22Rv1 (cell line): ENCODE measurements around the gene JADE2.

Experiments used
- H3K27ac ChIP-seq: fragments of 450-650 bp; 2 replicates; pipeline ENCODE4 v1.5.1; 2017
- ZFX ChIP-seq: fragments of 450-650 bp; IDR thresholded peaks from 2 replicates; pipeline ENCODE4 v1.6.1; 2017; ENCODE audit warnings: antibody characterized with exemption, borderline replicate concordance
- TF ChIP-seq, protein P1 (sequence below): fragments of 450-650 bp; IDR thresholded peaks from 2 replicates; pipeline ENCODE4 v1.5.1; 2017; ENCODE audit warnings: mild to moderate bottlenecking

Gene JADE2

GRCh38 chr5:134527156-134527960, 1.9 kb downstream of the JADE2 start:
- TF ChIP-seq, protein P1, sequence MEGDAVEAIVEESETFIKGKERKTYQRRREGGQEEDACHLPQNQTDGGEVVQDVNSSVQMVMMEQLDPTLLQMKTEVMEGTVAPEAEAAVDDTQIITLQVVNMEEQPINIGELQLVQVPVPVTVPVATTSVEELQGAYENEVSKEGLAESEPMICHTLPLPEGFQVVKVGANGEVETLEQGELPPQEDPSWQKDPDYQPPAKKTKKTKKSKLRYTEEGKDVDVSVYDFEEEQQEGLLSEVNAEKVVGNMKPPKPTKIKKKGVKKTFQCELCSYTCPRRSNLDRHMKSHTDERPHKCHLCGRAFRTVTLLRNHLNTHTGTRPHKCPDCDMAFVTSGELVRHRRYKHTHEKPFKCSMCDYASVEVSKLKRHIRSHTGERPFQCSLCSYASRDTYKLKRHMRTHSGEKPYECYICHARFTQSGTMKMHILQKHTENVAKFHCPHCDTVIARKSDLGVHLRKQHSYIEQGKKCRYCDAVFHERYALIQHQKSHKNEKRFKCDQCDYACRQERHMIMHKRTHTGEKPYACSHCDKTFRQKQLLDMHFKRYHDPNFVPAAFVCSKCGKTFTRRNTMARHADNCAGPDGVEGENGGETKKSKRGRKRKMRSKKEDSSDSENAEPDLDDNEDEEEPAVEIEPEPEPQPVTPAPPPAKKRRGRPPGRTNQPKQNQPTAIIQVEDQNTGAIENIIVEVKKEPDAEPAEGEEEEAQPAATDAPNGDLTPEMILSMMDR = peak; percentile 91
- TF ChIP-seq ZFX = no peak
- H3K27ac ChIP-seq = peak overlapping the region; percentile 97

GRCh38 chr5:134527961-134528424, 2.5 kb downstream of the JADE2 start:
- TF ChIP-seq ZFX = no peak
- TF ChIP-seq, protein P1 = no peak
- H3K27ac ChIP-seq = peak overlapping the region; percentile 97

DNA sequence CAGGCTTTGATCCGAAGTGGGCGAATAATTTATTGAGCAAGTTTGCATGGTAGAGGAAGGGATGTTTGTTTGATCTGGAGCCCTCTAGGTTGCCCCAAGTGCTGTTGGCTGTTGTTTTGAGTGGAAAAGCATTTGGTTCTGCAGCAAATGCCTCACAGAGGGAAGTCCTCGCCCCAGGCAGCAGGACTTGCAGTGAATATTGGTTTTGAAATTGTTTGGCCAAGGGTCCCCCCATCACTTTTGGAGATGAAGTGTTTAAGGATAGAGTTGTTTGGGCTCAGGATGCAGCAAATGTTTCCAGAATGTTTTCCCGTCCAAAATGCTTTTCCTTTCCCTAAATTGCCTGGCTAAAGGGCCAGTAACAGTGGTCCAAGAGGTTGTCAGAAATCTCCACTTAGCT, 3.1 kb downstream of the JADE2 start:
- H3K27ac ChIP-seq = peak overlapping the region; percentile 97; the same call in 1 of the 2 replicates
- no peak for TF ChIP-seq ZFX
- TF ChIP-seq, protein P1 = no peak

GRCh38 chr5:134529460-134529859, 4.0 kb downstream of the JADE2 start:
- TF ChIP-seq ZFX = no peak
- TF ChIP-seq, protein P1 = no peak
- no peak overlapping the region for H3K27ac ChIP-seq

DNA sequence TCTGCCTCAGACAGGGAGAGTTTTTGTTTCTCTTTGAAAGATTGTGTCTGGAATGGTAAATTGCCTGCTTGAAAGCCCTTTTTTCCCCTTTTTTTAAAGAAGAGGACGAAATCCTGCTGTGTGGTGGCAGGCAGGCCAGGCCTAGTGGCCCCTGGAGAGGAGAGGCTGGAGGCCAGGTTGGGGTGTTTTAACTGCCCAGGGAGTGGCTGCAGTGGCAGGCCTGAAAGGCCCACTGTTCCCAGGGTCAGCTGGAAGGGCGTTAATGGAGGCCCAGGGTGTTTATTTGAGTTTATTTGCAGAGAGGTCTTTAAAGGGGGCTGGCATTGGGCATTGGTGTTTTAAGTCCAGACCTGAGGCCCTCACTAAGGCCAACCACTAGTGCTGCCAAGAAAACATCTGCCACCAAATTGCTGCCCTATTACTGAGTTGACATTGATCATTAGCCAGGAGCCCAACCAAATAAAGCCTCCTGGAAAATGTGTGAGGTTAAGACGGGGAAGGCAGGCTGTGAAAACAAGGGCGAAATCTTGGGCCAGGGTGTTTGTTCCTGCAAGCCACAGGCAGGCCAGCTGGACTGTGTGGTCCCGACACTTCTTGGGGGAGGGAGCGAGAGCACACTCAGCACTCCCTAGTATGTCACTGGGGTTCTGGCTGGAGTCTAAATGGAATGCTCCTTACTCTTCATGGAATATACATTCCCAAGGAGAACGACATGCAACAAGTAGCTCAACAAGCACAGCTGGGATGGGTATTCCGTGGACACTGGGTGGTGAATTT, 5.0 kb downstream of the JADE2 start:
- H3K27ac ChIP-seq = no peak overlapping the region
- TF ChIP-seq, protein P1 = no peak
- TF ChIP-seq ZFX = no peak

DNA sequence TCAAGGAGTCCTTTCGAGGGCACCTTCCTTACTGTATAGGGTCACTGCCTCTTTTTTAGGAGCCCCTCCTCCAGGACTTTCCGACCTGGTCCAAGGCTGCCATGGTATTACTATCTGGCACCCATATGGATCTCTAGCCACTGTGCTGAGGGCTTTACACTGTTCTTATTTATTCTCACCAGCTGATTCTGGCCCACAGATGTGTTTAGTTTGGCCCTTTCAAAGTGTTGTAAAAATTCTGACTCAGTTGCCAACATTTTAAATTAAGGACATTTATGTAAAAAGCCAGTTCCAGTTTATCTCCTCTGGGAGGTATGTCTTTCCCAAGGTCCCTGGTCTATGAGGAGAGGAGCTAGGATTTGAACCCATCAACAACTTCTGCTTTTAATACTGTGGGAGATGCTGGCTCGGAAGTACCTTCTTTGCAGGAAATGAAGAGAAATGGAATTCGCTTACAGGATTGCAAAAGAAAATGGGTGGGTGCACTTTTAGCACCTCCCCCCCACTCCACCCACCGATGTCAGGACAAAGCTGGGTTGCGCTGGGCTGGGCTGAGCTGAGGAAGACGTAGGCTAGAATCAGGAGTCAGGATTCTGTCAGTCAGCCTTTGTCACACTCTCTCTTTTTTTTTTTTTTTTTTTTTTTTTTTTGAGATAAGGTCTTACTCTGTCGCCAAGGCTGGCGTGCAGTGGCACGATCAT, 7.8 kb downstream of the JADE2 start:
- no peak overlapping the region for H3K27ac ChIP-seq

More for the DNA sequence above, 7.8 kb downstream of the JADE2 start:
- TF ChIP-seq, protein P1 = no peak
- TF ChIP-seq ZFX = no peak
